Measurements from ENCODE around the gene CARS1.

The CARS1 gene

GRCh38 chr11:2997406-2997805, 59.8 kb downstream of the CARS1 start:
- no peak overlapping the region for H3K4me3 Mint-ChIP-seq
- H3K27me3 Mint-ChIP-seq: no peaks in the 10 kb centered on the region
- H3K9me3 Mint-ChIP-seq: no peaks in the 10 kb centered on the region
- H3K4me1 Mint-ChIP-seq (ENCODE audit: low read depth): peaks cover 8% of the 10 kb centered on the region
- intact Hi-C loops (cut with micrococcal nuclease): no loop called here
- no peak overlapping the region for H3K27ac Mint-ChIP-seq
- H3K36me3 Mint-ChIP-seq (ENCODE audit: low read depth): peaks cover 36% of the 10 kb centered on the region

- Mint-ChIP-seq H3K4me3 (no peak overlapping the region), H3K36me3 (ENCODE audit: low read depth) (peaks cover 36% of the 10 kb centered on the region), H3K27ac (no peak overlapping the region), H3K4me1 (ENCODE audit: low read depth) (peaks cover 6% of the 10 kb centered on the region), H3K9me3 (no peaks in the 10 kb centered on the region), H3K27me3 (no peaks in the 10 kb centered on the region)
- intact Hi-C loops (cut with micrococcal nuclease): no loop called here
These were observed 60.2 kb downstream of the CARS1 start for GRCh38 chr11:2996976-2997375.

GRCh38 chr11:2995893-2996554, 61.2 kb downstream of the CARS1 start:
- Mint-ChIP-seq H3K4me3 (no peak overlapping the region), H3K27me3 (no peaks in the 10 kb centered on the region), H3K27ac (no peak overlapping the region), H3K9me3 (no peaks in the 10 kb centered on the region), H3K4me1 (ENCODE audit: low read depth) (peaks cover 8% of the 10 kb centered on the region), H3K36me3 (ENCODE audit: low read depth) (peaks cover 36% of the 10 kb centered on the region)
- intact Hi-C loops (cut with micrococcal nuclease): no loop called here

GRCh38 chr11:2995031-2995561, 62.1 kb downstream of the CARS1 start:
- H3K36me3 Mint-ChIP-seq (ENCODE audit: low read depth): peaks cover 29% of the 10 kb centered on the region
- peaks cover 18% of the 10 kb centered on the region for H3K4me1 Mint-ChIP-seq (ENCODE audit: low read depth)
- no peaks in the 10 kb centered on the region for H3K27me3 Mint-ChIP-seq
- no peak overlapping the region for H3K4me3 Mint-ChIP-seq
- no peak overlapping the region for H3K27ac Mint-ChIP-seq
- H3K9me3 Mint-ChIP-seq: no peaks in the 10 kb centered on the region
- intact Hi-C loops (cut with micrococcal nuclease): no loop called here

- Mint-ChIP-seq H3K27ac (no peak overlapping the region), H3K9me3 (no peaks in the 10 kb centered on the region), H3K4me1 (ENCODE audit: low read depth) (peaks cover 25% of the 10 kb centered on the region), H3K36me3 (ENCODE audit: low read depth) (peaks cover 22% of the 10 kb centered on the region), H3K4me3 (no peak overlapping the region), H3K27me3 (no peaks in the 10 kb centered on the region)
- intact Hi-C loops (cut with micrococcal nuclease): no loop called here
These were observed 62.9 kb downstream of the CARS1 start for GRCh38 chr11:2994336-2994730.

GRCh38 chr11:2992997-2993325, 64.3 kb downstream of the CARS1 start:
- intact Hi-C loops (cut with micrococcal nuclease): no loop called here
- H3K27me3 Mint-ChIP-seq: no peaks in the 10 kb centered on the region
- peaks cover 21% of the 10 kb centered on the region for H3K36me3 Mint-ChIP-seq (ENCODE audit: low read depth)
- peak overlapping the region; percentile 84 for H3K4me3 Mint-ChIP-seq
- peaks cover 38% of the 10 kb centered on the region for H3K4me1 Mint-ChIP-seq (ENCODE audit: low read depth)
- H3K9me3 Mint-ChIP-seq: no peaks in the 10 kb centered on the region
- H3K27ac Mint-ChIP-seq: peak overlapping the region; percentile 95

GRCh38 chr11:2992234-2992996, 64.8 kb downstream of the CARS1 start, which contains the start of gene NAP1L4:
Gene NAP1L4 (minus strand): TSS chr11:2992329. CDS start chr11:2979220, 13,109 bp downstream.
- peaks cover 42% of the 10 kb centered on the region for H3K4me1 Mint-ChIP-seq (ENCODE audit: low read depth)
- peak within 1 kb of the TSS; percentile 84 for H3K4me3 Mint-ChIP-seq
- H3K27me3 Mint-ChIP-seq: no peaks in the 10 kb centered on the region
- H3K36me3 Mint-ChIP-seq (ENCODE audit: low read depth): peaks cover 23% of the 10 kb centered on the region
- H3K9me3 Mint-ChIP-seq: no peaks in the 10 kb centered on the region
- intact Hi-C loops (cut with micrococcal nuclease): no loop called here
- H3K27ac Mint-ChIP-seq: peak within 1 kb of the TSS; percentile 95

- intact Hi-C loops (cut with micrococcal nuclease): no loop called here
These were observed 65.6 kb downstream of the CARS1 start for GRCh38 chr11:2991452-2992233.

GRCh38 chr11:2990617-2991451, 66.4 kb downstream of the CARS1 start:
- no peaks in the 10 kb centered on the region for H3K9me3 Mint-ChIP-seq
- H3K4me1 Mint-ChIP-seq (ENCODE audit: low read depth): peaks cover 42% of the 10 kb centered on the region
- H3K36me3 Mint-ChIP-seq (ENCODE audit: low read depth): peaks cover 32% of the 10 kb centered on the region
- H3K27me3 Mint-ChIP-seq: no peaks in the 10 kb centered on the region
- H3K27ac Mint-ChIP-seq: peak overlapping the region; percentile 95
- intact Hi-C loops (cut with micrococcal nuclease): no loop called here
- H3K4me3 Mint-ChIP-seq: peak overlapping the region; percentile 81

More at GRCh38 chr11:2991452-2992233, 65.6 kb downstream of the CARS1 start:
- Mint-ChIP-seq H3K27ac (peak overlapping the region; percentile 95), H3K4me3 (peak overlapping the region; percentile 84), H3K9me3 (no peaks in the 10 kb centered on the region), H3K36me3 (ENCODE audit: low read depth) (peaks cover 30% of the 10 kb centered on the region), H3K27me3 (no peaks in the 10 kb centered on the region), H3K4me1 (ENCODE audit: low read depth) (peaks cover 42% of the 10 kb centered on the region)

- intact Hi-C loops (cut with micrococcal nuclease): loop anchor here (5.0 to 10.0 kb wide), 2 partner anchors 42 to 45 kb away; no protein-coding TSS in a partner anchor
- no peaks in the 10 kb centered on the region for H3K27me3 Mint-ChIP-seq
- peaks cover 45% of the 10 kb centered on the region for H3K4me1 Mint-ChIP-seq (ENCODE audit: low read depth)
- H3K4me3 Mint-ChIP-seq: peak overlapping the region; percentile 30
- H3K27ac Mint-ChIP-seq: no peak overlapping the region
- no peaks in the 10 kb centered on the region for H3K9me3 Mint-ChIP-seq
- peaks cover 35% of the 10 kb centered on the region for H3K36me3 Mint-ChIP-seq (ENCODE audit: low read depth)
These were observed 67.7 kb downstream of the CARS1 start for GRCh38 chr11:2989551-2989950.

GRCh38 chr11:2989006-2989405, 68.2 kb downstream of the CARS1 start:
- Mint-ChIP-seq H3K36me3 (ENCODE audit: low read depth) (peaks cover 40% of the 10 kb centered on the region), H3K4me3 (peak overlapping the region; percentile 30), H3K27ac (no peak overlapping the region), H3K27me3 (no peaks in the 10 kb centered on the region), H3K9me3 (no peaks in the 10 kb centered on the region), H3K4me1 (ENCODE audit: low read depth) (peaks cover 48% of the 10 kb centered on the region)
- intact Hi-C loops (cut with micrococcal nuclease): loop anchor here (5.0 to 10.0 kb wide), 2 partner anchors 42 to 46 kb away; no protein-coding TSS in a partner anchor

GRCh38 chr11:2987881-2988861, 69.1 kb downstream of the CARS1 start:
- H3K4me1 Mint-ChIP-seq (ENCODE audit: low read depth): peaks cover 48% of the 10 kb centered on the region
- H3K36me3 Mint-ChIP-seq (ENCODE audit: low read depth): peaks cover 48% of the 10 kb centered on the region
- no peaks in the 10 kb centered on the region for H3K27me3 Mint-ChIP-seq
- peak overlapping the region; percentile 12 for H3K27ac Mint-ChIP-seq
- peak overlapping the region; percentile 20 for H3K4me3 Mint-ChIP-seq
- H3K9me3 Mint-ChIP-seq: no peaks in the 10 kb centered on the region
- intact Hi-C loops (cut with micrococcal nuclease): loop anchor here (5.0 to 10.0 kb wide), 2 partner anchors 41 to 47 kb away; no protein-coding TSS in a partner anchor
